ENCODE results near the gene SPATS2. TPM values are rescaled to one million over a fixed set of nuclear protein-coding genes. Genes with fewer than 3 reads are reported as not detected.
A peak's percentile ranks its signal among the peaks of the same experiment; 100 is the strongest.

The SPATS2 gene
- total and polyA plus RNA-seq, 2 of the 4 experiments (the other 2 are of a cell fraction), result 50.6 to 63.3 TPM

DNA sequence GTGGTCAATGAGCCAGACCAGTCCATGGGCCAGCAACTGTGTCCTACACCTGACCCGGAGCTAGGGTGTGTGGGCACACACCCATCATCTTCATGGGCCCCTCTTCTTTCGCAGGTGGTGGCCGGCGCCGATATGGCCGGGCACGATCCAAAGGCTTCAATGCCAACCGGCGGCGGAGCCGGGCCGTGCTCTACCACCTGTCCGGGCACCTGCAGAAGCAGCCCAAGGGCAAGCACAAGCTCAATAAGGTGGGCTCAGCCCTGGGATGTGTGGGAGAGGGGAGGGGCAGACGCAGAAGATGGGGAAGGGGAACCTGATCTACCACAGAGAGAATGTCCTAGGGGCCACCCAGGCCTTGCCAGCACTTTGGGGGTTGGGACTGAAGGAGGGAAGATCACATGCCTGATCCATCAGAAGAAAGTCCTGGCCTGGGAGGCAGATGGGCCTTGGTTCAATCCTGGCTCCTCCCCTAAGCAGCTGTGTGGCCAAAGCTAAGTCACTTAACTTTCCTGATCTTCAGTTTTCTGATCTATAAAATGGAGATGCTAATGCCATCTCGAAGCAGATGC, 175.4 kb downstream of the SPATS2 start:
- H2BK5ac ChIP-seq (ENCODE audit: low read depth, low read length, poor library complexity, severe bottlenecking), result no peak overlapping the region
- no peak overlapping the region for H3K4me2 ChIP-seq (ENCODE audit: low read depth, low read length)
- H3K4me3 ChIP-seq (ENCODE audit: insufficient read depth, low read depth, low read length), result no peak overlapping the region
- peaks cover 83% of the 10 kb centered on the region for H3K27me3 ChIP-seq (ENCODE audit: control insufficient read depth, insufficient read depth, low read length)
- no peaks in the 10 kb centered on the region for H3K9me1 ChIP-seq (ENCODE audit: insufficient read depth, low read length)
- no peak overlapping the region for H2BK120ac ChIP-seq (ENCODE audit: low read depth, low read length)
- no CpG with 5 or more reads among the region's 15 CpGs for whole genome bisulfite sequencing, 2 experiments (ENCODE audit: extremely low coverage in 2 of 2, insufficient read length in 1 of 2)
- no peak overlapping the region for H4K91ac ChIP-seq (ENCODE audit: insufficient read depth, low read depth, low read length)
- ChIA-PET CTCF (interaction anchor here (0.5 kb wide), 1 partner anchor 10 kb away, joined by 4 read pairs; no protein-coding TSS in a partner anchor), POLR2A (ENCODE audit: unreplicated experiment) (no interaction called here)
- H3K18ac ChIP-seq (ENCODE audit: low read depth, low read length), result no peak overlapping the region
- peak overlapping the region; percentile 14 for H2AFZ ChIP-seq (replicated peaks; ENCODE audit: low read length, poor library complexity)
- H4K20me1 ChIP-seq (ENCODE audit: insufficient read depth, low read length), result no peaks in the 10 kb centered on the region
- no peak overlapping the region for H2AK5ac ChIP-seq (ENCODE audit: low read depth, low read length)
- in situ Hi-C loops (cut with MboI; ENCODE audit: low sequenced_read_pairs), result no loop called here
- H4K5ac ChIP-seq (ENCODE audit: low read depth, low read length), result no peak overlapping the region
- no peak overlapping the region for H2BK20ac ChIP-seq (ENCODE audit: low read depth, low read length)
- no peak for DNase-seq
- H3K79me1 ChIP-seq (ENCODE audit: low read depth in 1 of 2, low read length in 2 of 2), result no peaks in the 10 kb centered on the region
- intact Hi-C loops (cut with micrococcal nuclease), result no loop called here
- no peaks in the 10 kb centered on the region for H3K4me1 ChIP-seq (ENCODE audit: control insufficient read depth, insufficient read depth, low read length)
- no peak overlapping the region for H2AK9ac ChIP-seq (replicated peaks; ENCODE audit: low read depth, low read length, poor library complexity)
- no TSS peak for BruUV-seq (replicated peaks)
- no peak overlapping the region for H4K8ac ChIP-seq (ENCODE audit: low read depth in 2 of 2, low read length in 2 of 2)
- dilution Hi-C loops (cut with HindIII; ENCODE audit: low sequenced_read_pairs, unreplicated experiment), result no loop called here
- H3K56ac ChIP-seq (ENCODE audit: extremely low read depth, insufficient read depth, low read length), result no peak overlapping the region
- no peak overlapping the region for H3K4ac ChIP-seq (ENCODE audit: low read depth, low read length)
- no peak overlapping the region for H3K14ac ChIP-seq (replicated peaks; ENCODE audit: low read depth, low read length)
- H2BK15ac ChIP-seq (ENCODE audit: low read depth, low read length), result no peak overlapping the region
- no peak overlapping the region for H3K9ac ChIP-seq (ENCODE audit: low read depth, low read length)
- no peaks in the 10 kb centered on the region for H3K9me3 ChIP-seq (ENCODE audit: control insufficient read depth, insufficient read depth, low read length)
- no peak overlapping the region for H3K27ac ChIP-seq (ENCODE audit: insufficient read depth, low read length)
- no peaks in the 10 kb centered on the region for H3K36me3 ChIP-seq (ENCODE audit: control insufficient read depth, insufficient read depth, low read length)
- TF ChIP-seq RFX5 (IDR thresholded peaks at IDR 0.05; ENCODE audit: low read depth, low read length), result no peak
- TF ChIP-seq SMC3 (IDR thresholded peaks at IDR 0.05; ENCODE audit: low read depth, low read length), result no peak
- TF ChIP-seq, protein P1, sequence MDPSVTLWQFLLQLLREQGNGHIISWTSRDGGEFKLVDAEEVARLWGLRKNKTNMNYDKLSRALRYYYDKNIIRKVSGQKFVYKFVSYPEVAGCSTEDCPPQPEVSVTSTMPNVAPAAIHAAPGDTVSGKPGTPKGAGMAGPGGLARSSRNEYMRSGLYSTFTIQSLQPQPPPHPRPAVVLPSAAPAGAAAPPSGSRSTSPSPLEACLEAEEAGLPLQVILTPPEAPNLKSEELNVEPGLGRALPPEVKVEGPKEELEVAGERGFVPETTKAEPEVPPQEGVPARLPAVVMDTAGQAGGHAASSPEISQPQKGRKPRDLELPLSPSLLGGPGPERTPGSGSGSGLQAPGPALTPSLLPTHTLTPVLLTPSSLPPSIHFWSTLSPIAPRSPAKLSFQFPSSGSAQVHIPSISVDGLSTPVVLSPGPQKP (IDR thresholded peaks at IDR 0.05; ENCODE audit: borderline replicate concordance, low read depth, low read length), result no peak
- no peak for TF ChIP-seq MAFK (IDR thresholded peaks at IDR 0.05; ENCODE audit: low read depth, low read length)
- no peak for TF ChIP-seq RAD21 (IDR thresholded peaks at IDR 0.05; ENCODE audit: low read length)
- TF ChIP-seq NFE2L2 (IDR thresholded peaks at IDR 0.05; ENCODE audit: low read depth, low read length), result no peak
- TF ChIP-seq, protein P2, sequence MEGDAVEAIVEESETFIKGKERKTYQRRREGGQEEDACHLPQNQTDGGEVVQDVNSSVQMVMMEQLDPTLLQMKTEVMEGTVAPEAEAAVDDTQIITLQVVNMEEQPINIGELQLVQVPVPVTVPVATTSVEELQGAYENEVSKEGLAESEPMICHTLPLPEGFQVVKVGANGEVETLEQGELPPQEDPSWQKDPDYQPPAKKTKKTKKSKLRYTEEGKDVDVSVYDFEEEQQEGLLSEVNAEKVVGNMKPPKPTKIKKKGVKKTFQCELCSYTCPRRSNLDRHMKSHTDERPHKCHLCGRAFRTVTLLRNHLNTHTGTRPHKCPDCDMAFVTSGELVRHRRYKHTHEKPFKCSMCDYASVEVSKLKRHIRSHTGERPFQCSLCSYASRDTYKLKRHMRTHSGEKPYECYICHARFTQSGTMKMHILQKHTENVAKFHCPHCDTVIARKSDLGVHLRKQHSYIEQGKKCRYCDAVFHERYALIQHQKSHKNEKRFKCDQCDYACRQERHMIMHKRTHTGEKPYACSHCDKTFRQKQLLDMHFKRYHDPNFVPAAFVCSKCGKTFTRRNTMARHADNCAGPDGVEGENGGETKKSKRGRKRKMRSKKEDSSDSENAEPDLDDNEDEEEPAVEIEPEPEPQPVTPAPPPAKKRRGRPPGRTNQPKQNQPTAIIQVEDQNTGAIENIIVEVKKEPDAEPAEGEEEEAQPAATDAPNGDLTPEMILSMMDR (conservative IDR thresholded peaks at IDR 0.05; ENCODE audit: low read depth, low read length), result no peak
- no peak for TF ChIP-seq MXI1 (IDR thresholded peaks at IDR 0.05; ENCODE audit: borderline replicate concordance, low read depth, low read length)
- TF ChIP-seq CEBPB (IDR thresholded peaks at IDR 0.05; ENCODE audit: low read depth, low read length), result no peak
- no peak overlapping the region for H3K23ac ChIP-seq (ENCODE audit: low read depth, low read length)
- ATAC-seq (ENCODE audit: low read depth), result no peak

Measured in IMR-90 (cell line).